ENCODE measurements around the gene ITSN2.

DNA sequence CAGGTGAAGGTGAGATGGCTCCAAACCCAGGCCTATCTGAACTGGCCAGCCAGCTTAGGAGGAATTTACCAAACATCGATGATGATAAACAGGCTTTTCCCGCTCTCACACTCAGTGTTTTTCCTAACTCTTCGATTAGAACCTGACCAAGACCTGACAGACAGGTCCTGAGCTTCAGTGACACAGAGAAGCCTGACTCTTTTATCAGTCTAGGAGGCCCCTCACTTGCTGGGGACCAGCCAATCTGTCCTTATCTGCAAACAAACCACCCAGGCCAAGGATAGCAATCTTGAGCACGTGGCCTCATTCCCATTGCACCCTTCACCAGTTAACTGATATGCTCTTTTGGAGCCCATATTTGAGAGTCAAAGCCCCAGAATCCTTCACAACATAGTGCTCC, 1.9 kb upstream of the ITSN2 start:
- no peak for TF ChIP-seq EP300 (IDR thresholded peaks at IDR 0.05; ENCODE audit: low read depth)
- TF ChIP-seq, protein P1, sequence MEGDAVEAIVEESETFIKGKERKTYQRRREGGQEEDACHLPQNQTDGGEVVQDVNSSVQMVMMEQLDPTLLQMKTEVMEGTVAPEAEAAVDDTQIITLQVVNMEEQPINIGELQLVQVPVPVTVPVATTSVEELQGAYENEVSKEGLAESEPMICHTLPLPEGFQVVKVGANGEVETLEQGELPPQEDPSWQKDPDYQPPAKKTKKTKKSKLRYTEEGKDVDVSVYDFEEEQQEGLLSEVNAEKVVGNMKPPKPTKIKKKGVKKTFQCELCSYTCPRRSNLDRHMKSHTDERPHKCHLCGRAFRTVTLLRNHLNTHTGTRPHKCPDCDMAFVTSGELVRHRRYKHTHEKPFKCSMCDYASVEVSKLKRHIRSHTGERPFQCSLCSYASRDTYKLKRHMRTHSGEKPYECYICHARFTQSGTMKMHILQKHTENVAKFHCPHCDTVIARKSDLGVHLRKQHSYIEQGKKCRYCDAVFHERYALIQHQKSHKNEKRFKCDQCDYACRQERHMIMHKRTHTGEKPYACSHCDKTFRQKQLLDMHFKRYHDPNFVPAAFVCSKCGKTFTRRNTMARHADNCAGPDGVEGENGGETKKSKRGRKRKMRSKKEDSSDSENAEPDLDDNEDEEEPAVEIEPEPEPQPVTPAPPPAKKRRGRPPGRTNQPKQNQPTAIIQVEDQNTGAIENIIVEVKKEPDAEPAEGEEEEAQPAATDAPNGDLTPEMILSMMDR (IDR thresholded peaks at IDR 0.05) = no peak

Measured in transverse colon (tissue), 3 donors.